Bronchial epithelial cell (primary cell): Measurements from ENCODE around the gene PAK1. TPM values are rescaled to one million over a fixed set of nuclear protein-coding genes. Genes with fewer than 3 reads are reported as not detected.

Experiments
- DNase-seq: peaks from one replicate; pipeline ENCODE4 v3.0.0-alpha.2; 2010; ENCODE audit warnings: low read depth
- FAIRE-seq: peaks from 2 replicates; lab custom pipeline; 2011; peaks lifted over from hg19 to GRCh38; lab: Jason Lieb, UNC
- H3K27me3 ChIP-seq: 2 replicates; pipeline ENCODE4 v1.5.1; 2011; ENCODE audit warnings: low read length; ENCODE audit not compliant: control insufficient read depth, insufficient read depth
- H3K36me3 ChIP-seq: 2 replicates; pipeline ENCODE4 v1.5.1; 2011; ENCODE audit warnings: low read length; ENCODE audit not compliant: control insufficient read depth, insufficient read depth
- H3K4me3 ChIP-seq: 2 replicates; pipeline ENCODE4 v1.5.1; 2011; ENCODE audit warnings: mild to moderate bottlenecking, low read depth, low read length, control low read depth
- total RNA-seq: library from RNA; depleted of rRNA; stranded (reverse); fragments of >200 nt; gene quantifications from 2 replicates; pipeline ENCODE4 v1.2.1, GENCODE V29; 2014
- TF ChIP-seq, protein P1 (sequence below): IDR thresholded peaks from 2 replicates; pipeline ENCODE4 v1.5.1; 2011; ENCODE audit warnings: mild to moderate bottlenecking, moderate library complexity, low read length, control low read depth, inconsistent platforms; ENCODE audit not compliant: insufficient read depth, severe bottlenecking

Gene PAK1
- total RNA-seq, 1 donor from 2014 or later, result 35.8 TPM

GRCh38 chr11:77425346-77425745 is 48.5 kb downstream of the PAK1 start:
- Histone ChIP-seq H3K36me3 (no peaks in the 10 kb centered on the region), H3K4me3 (no peak overlapping the region), H3K27me3 (no peaks in the 10 kb centered on the region)
- DNase-seq (no peak), FAIRE-seq (no peak)
- TF ChIP-seq, protein P1, sequence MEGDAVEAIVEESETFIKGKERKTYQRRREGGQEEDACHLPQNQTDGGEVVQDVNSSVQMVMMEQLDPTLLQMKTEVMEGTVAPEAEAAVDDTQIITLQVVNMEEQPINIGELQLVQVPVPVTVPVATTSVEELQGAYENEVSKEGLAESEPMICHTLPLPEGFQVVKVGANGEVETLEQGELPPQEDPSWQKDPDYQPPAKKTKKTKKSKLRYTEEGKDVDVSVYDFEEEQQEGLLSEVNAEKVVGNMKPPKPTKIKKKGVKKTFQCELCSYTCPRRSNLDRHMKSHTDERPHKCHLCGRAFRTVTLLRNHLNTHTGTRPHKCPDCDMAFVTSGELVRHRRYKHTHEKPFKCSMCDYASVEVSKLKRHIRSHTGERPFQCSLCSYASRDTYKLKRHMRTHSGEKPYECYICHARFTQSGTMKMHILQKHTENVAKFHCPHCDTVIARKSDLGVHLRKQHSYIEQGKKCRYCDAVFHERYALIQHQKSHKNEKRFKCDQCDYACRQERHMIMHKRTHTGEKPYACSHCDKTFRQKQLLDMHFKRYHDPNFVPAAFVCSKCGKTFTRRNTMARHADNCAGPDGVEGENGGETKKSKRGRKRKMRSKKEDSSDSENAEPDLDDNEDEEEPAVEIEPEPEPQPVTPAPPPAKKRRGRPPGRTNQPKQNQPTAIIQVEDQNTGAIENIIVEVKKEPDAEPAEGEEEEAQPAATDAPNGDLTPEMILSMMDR, result no peak

- Histone ChIP-seq H3K36me3 (no peaks in the 10 kb centered on the region), H3K27me3 (no peaks in the 10 kb centered on the region), H3K4me3 (no peak overlapping the region)
- TF ChIP-seq, protein P1, result no peak
- FAIRE-seq (no peak), DNase-seq (no peak)
Measured at GRCh38 chr11:77424644-77425043, 49.2 kb downstream of the PAK1 start.

DNA sequence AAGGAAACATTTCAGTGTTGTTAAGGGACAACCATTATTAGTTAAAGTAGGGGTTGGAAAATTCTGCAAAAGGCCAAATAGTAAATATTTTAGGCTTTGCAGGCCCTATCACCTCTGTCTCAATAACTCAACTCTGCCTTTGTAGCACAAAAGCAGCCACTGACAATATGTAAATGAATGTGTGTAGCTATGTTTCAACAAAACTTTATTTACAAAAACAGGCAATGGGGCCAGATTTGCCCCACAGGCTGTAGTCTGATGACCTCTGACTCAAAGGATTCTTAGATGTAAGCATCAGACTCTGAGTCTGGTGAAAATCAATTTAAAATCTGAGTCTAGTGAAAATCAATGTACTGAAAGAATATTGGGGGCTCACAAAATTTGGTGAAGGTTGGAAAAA is 50.3 kb downstream of the PAK1 start:
- TF ChIP-seq, protein P1, result no peak
- Histone ChIP-seq H3K4me3 (no peak overlapping the region), H3K36me3 (no peaks in the 10 kb centered on the region), H3K27me3 (no peaks in the 10 kb centered on the region)
- no peak for FAIRE-seq
- DNase-seq, result no peak

DNA sequence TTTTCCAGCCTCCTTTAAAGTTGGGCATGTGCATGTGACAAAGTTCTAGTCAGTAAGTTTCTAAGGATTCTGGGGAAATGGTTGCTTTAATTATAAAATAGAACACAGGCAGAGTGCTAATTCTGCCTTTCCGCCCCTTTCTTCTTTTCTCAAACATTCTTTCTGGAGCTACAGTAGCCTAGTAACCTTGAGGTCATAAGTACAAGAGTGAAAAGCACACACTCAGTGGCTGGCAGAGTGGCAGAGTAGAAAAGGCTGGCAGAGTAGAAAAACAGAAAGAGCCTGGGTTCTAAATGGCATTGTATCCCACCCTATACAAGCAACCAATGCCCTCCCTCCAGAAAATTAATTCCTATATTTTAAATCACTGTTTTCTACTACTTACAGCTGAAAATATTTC is 51.2 kb downstream of the PAK1 start:
- TF ChIP-seq, protein P1, result no peak
- H3K27me3 ChIP-seq, result no peaks in the 10 kb centered on the region
- no peaks in the 10 kb centered on the region for H3K36me3 ChIP-seq
- H3K4me3 ChIP-seq, result no peak overlapping the region
- FAIRE-seq (no peak), DNase-seq (no peak)

- no peak overlapping the region for H3K4me3 ChIP-seq
- no peaks in the 10 kb centered on the region for H3K27me3 ChIP-seq
- no peak for DNase-seq
- no peaks in the 10 kb centered on the region for H3K36me3 ChIP-seq
- no peak for FAIRE-seq
- TF ChIP-seq, protein P1, result no peak
Measured at GRCh38 chr11:77421041-77421723, 52.7 kb downstream of the PAK1 start.
